Aorta (tissue), 5 donors: ENCODE results near the gene CPNE7. TPM values are rescaled to one million over a fixed set of nuclear protein-coding genes. Genes with fewer than 3 reads are reported as not detected.

Experiments used
- ATAC-seq: fragments of 200-7000 bp; cut with Tn5 transposase; one replicate; pipeline ENCODE4 v1.9.1; 2022; ENCODE audit warnings: moderate library complexity; ENCODE audit not compliant: low FRiP score
- DNase-seq, 2 donors: peaks; one replicate each; pipeline ENCODE4 v3.0.0-alpha.2; 2020
- H3K27ac ChIP-seq, 2 donors: one replicate each; pipeline ENCODE4 v1.5.1; 2013; ENCODE audit warnings: low read length in 2 of 2, mild to moderate bottlenecking in 2 of 2, moderate library complexity in 2 of 2, control low read depth in 1 of 2, inconsistent platforms in 1 of 2, low read depth in 1 of 2
- H3K27me3 ChIP-seq, 2 donors: one replicate each; pipeline ENCODE4 v1.6.1; 2013; ENCODE audit warnings: control low read depth in 1 of 2, low read length in 1 of 2, mild to moderate bottlenecking in 1 of 2, moderate library complexity in 1 of 2; ENCODE audit not compliant: insufficient read depth in 2 of 2, control insufficient read depth in 1 of 2
- H3K36me3 ChIP-seq, 2 donors: one replicate each; pipeline ENCODE4 v1.6.1; 2013; ENCODE audit warnings: control low read depth in 1 of 2, low read length in 1 of 2, mild to moderate bottlenecking in 1 of 2; ENCODE audit not compliant: insufficient read depth in 2 of 2, control insufficient read depth in 1 of 2
- H3K4me1 ChIP-seq, 2 donors: one replicate each; pipeline ENCODE4 v1.6.1; 2013; ENCODE audit warnings: low read length in 2 of 2, control low read depth in 1 of 2, mild to moderate bottlenecking in 1 of 2, moderate library complexity in 1 of 2; ENCODE audit not compliant: insufficient read depth in 2 of 2, control insufficient read depth in 1 of 2
- H3K4me3 ChIP-seq, 2 donors: one replicate each; pipeline ENCODE4 v1.5.1; 2013; ENCODE audit warnings: low read length in 2 of 2, control low read depth in 1 of 2, mild to moderate bottlenecking in 1 of 2
- H3K9me3 ChIP-seq: one replicate; pipeline ENCODE4 v1.6.1; 2013; ENCODE audit warnings: mild to moderate bottlenecking, low read length; ENCODE audit not compliant: control insufficient read depth
- WGBS, 2 donors: extraction: QIAGEN DNeasy Blood & Tissue Kit; methylation state at CpG; one replicate each; pipeline ENCODE4 v1.1.7; 2013; 5-methylcytosine and 5-hydroxymethylcytosine counted together
- intact Hi-C, 2 donors: fragments of 100-400 bp; cut with DNase I; formaldehyde crosslinking; loops; one replicate each; pipeline versions ENCODE4 v1.14.2 to v1.15.0; 2022
- polyA plus RNA-seq, 2 donors: library from polyadenylated mRNA; stranded (reverse); fragments of 200-250 nt; gene quantifications; one replicate each; pipeline ENCODE4 v1.2.3, GENCODE V29; 2013
- total RNA-seq, 2 donors: library from RNA; stranded (reverse); fragmentation: NEBNext Ultra II Directional; extraction: Animal tissue kit (Norgen Biotek cat#: 25700); gene quantifications; one replicate each; pipeline ENCODE4 v1.2.1, GENCODE V29; 2021
- donor health status: healthy with polysubstance abuse.
- donor health status: Bipolar disorder and iron deficiency.
- donor health status: DM: no; HTN: no; CAD: no.
- donor health status: DM: no; HTN: no; CAD: no.
- donor health status: DM: yes; HTN: yes; CAD: no.

The CPNE7 gene
- total and polyA plus RNA-seq, 4 donors: 0.13 to 0.69 (median 0.39) TPM

DNA sequence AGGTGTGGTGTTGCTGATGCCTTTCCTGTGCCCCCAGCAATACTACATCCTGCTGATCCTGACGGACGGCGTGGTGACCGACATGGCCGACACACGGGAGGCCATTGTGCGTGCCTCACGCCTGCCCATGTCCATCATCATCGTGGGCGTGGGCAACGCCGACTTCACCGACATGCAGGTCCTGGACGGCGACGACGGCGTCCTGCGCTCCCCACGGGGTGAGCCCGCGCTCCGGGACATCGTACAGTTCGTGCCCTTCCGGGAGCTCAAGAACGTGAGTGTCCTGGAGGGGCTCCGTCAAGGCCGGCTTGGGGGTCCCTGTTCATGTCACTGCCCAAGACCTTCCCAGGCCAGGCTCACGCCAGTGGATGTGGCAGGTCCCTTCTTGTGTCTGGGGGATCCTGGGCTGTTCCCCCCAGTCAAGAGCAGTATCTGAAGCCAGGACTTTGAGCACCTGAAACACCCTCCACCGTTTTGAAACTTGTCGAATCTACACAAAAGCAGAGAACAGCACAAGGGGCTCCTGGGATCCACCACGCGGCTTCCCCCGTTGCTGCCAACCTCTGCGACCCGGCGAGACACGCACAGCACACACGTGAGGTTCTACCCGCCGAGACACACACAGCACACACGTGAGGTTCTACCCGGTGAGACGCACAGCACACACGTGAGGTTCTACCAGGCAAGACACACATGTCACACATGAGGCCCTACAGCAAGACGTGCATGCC is 19.9 kb downstream of the CPNE7 start:
- Histone ChIP-seq H3K27ac (no peak overlapping the region), H3K27me3 (no peaks in the 10 kb centered on the region), H3K9me3 (no peaks in the 10 kb centered on the region), H3K4me1 (no peaks in the 10 kb centered on the region), H3K4me3 (no peak overlapping the region), H3K36me3 (no peaks in the 10 kb centered on the region)
- ATAC-seq: no peak
- DNase-seq: no peak
- intact Hi-C loops: no loop called here
- 94% methylated on average over 47 of the region's 47 CpGs for WGBS, 2 donors

DNA sequence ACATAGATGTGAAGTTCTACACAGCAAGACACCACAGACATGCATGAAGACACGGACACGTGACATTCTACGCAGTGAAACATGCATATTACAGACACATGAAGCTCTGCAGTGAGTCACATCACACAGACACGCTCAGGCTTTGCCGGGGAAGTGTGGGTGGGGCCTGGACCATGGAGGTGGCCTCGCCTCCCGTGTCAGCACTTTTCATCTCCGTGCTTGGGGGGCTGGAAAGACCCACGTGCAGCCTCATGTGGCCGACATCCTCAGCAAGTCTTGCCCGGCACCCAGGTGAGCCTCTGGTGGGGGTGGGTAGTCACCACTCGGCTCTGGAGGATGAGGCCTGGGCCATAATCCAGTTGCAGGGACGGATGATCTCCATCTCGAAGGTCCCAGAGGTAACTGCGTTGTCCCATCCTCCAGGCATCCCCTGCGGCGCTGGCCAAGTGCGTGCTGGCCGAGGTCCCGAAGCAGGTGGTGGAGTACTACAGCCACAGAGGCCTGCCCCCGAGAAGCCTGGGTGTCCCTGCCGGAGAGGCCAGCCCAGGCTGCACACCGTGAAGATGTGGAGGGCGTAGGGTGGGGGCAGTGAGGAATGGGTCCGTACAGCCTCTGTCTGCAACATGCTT is 20.6 kb downstream of the CPNE7 start:
- no peak for ATAC-seq
- Histone ChIP-seq H3K4me3 (no peak overlapping the region), H3K27ac (no peak overlapping the region), H3K36me3 (no peaks in the 10 kb centered on the region), H3K4me1 (no peaks in the 10 kb centered on the region), H3K27me3 (no peaks in the 10 kb centered on the region), H3K9me3 (no peaks in the 10 kb centered on the region)
- intact Hi-C loops: no loop called here
- no peak for DNase-seq
- WGBS, 2 donors: 84 to 87% methylated on average over 25 of the region's 25 CpGs

DNA sequence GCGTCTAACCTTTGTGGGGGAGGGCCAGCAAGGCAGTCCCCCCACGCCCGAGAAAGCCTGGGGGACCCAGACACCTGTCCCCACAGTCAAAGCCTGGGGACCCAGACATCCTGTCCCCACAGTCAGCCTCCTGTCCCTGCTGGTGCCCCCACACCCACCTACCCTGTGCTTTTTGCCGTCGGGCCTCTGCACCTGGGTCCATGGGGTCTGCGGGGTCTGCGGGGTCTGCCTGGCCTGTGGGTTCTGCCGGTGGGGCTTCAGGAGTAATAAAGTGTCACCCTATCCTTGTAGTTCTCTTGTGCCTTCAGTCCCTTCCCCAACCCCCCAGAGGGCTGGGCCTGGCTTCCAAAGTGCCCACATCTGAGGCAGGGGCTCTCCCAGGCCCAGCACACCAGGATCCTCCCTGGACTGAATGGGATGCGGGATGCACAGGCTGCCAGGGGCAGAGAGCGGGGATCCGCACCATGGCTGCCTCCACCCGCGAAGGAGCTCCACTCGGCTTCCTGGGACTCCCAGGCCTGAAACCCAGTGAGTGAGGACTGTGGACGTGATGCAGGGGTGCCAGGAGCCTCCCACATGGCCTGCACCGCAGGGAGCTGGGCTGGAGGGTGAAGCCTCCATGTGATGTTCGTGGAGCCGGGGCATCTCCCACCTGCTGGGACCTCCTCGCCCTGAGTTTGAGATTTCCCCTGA is 21.5 kb downstream of the CPNE7 start:
- intact Hi-C loops: no loop called here
- H3K4me1 ChIP-seq: no peaks in the 10 kb centered on the region
- WGBS, 2 donors: 87 to 88% methylated on average over 18 to 19 of the region's 19 CpGs
- H3K9me3 ChIP-seq: no peaks in the 10 kb centered on the region
- H3K36me3 ChIP-seq: no peaks in the 10 kb centered on the region
- no peaks in the 10 kb centered on the region for H3K27me3 ChIP-seq
- H3K4me3 ChIP-seq: no peak overlapping the region
- no peak overlapping the region for H3K27ac ChIP-seq
- no peak for ATAC-seq
- no peak for DNase-seq

DNA sequence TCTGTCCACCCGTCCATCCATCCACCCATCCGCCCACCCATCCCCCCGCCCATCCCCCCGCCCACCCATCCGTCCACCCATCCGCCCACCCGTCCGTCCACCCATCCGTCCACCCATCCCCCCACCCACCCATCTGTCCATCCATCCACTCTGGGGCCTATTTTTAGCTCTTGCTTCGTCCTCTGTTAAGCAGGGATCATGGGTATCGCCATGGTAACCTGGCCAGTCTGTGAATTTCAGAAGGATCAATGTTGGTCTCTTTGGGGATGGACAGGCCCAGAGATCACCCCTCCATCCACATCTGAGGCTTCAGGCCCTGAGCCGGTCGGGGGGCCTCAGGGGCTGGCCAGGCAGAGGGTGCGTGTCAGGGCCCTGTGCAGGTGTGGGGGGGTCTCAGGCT is 22.6 kb downstream of the CPNE7 start:
- no peak for ATAC-seq
- Histone ChIP-seq H3K36me3 (no peaks in the 10 kb centered on the region), H3K9me3 (no peaks in the 10 kb centered on the region), H3K27ac (no peak overlapping the region), H3K4me3 (no peak overlapping the region), H3K4me1 (no peaks in the 10 kb centered on the region), H3K27me3 (no peaks in the 10 kb centered on the region)
- intact Hi-C loops: no loop called here
- no peak for DNase-seq
- 57 to 61% methylated on average over 14 of the region's 14 CpGs for WGBS, 2 donors

DNA sequence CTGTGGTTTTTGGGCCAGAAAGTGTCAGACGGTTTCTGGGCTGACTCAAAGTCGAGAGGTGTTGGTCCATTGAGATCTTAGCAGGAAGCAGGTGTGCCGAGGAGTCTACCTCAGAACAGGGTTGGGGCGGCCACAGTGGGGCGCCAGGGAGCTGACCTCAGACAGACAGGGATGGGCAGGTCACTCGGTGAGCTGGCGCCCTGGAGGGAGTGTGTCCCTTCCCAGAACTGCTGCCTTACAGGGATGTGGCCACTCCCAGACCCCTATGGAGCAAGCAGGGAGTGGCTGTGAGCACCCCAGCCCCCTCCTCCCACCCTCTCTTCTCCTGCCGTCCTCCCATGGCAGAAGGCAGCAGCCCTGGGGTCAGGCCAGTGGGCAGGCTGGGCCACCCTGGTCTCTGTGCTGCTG is 23.9 kb downstream of the CPNE7 start:
- DNase-seq: no peak
- intact Hi-C loops: no loop called here

DNA sequence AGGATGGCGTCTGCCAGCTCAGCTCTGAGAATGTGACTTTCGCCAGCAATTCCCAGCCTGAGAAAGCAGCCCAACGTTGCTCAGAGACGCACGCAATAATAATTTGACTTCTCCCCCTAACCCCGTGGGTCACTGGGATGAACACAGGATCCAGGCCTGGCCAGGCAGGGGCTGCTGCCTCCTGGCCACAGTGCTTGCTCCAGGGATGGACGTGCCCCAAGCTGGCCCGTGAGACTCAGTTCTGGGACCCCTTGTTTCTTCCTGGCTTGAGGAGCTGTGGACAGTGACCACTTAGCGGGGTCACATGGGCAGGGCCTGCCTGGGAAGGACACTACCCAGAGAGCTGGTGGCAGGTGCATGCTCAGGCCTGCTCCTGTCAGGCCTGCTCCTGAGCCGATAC is 24.3 kb downstream of the CPNE7 start:
- no peaks in the 10 kb centered on the region for H3K36me3 ChIP-seq
- DNase-seq (no peak), ATAC-seq (no peak)
- H3K4me3 ChIP-seq: no peak overlapping the region
- WGBS, 2 donors: 79 to 86% methylated on average over 10 of the region's 10 CpGs
- H3K9me3 ChIP-seq: no peaks in the 10 kb centered on the region
- intact Hi-C loops: no loop called here
- no peak overlapping the region for H3K27ac ChIP-seq
- no peaks in the 10 kb centered on the region for H3K4me1 ChIP-seq
- H3K27me3 ChIP-seq: no peaks in the 10 kb centered on the region

More for the DNA sequence above, 23.9 kb downstream of the CPNE7 start:
- no peak overlapping the region for H3K27ac ChIP-seq
- no peaks in the 10 kb centered on the region for H3K4me1 ChIP-seq
- no peaks in the 10 kb centered on the region for H3K27me3 ChIP-seq
- 53 to 60% methylated on average over 7 to 8 of the region's 8 CpGs for WGBS, 2 donors
- no peak for ATAC-seq
- no peak overlapping the region for H3K4me3 ChIP-seq
- H3K9me3 ChIP-seq: no peaks in the 10 kb centered on the region
- H3K36me3 ChIP-seq: no peaks in the 10 kb centered on the region

DNA sequence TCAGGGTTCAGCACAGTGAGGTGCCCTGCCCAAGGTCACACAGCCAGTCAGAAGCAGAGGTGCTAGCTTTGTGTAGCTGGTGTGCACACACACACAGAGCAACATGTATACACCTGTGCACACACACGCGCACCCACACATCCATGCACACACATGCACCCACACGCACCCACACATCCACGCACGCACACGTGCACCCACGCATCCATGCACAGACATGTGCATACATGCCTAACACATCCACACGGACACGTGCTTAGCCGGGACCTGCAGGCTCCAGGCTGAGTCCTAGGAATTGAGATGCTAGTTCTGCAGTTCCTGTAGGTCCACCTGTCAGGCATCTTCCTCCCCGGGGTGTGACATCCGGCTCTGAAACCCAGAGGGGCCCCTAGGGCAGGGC is 24.9 kb downstream of the CPNE7 start:
- intact Hi-C loops: no loop called here
- H3K27ac ChIP-seq: no peak overlapping the region
- H3K36me3 ChIP-seq: no peaks in the 10 kb centered on the region
- no peaks in the 10 kb centered on the region for H3K4me1 ChIP-seq
- H3K27me3 ChIP-seq: no peaks in the 10 kb centered on the region
- ATAC-seq (no peak), DNase-seq (no peak)
- H3K4me3 ChIP-seq: no peak overlapping the region
- WGBS, 2 donors: 85 to 88% methylated on average over 12 of the region's 12 CpGs
- H3K9me3 ChIP-seq: no peaks in the 10 kb centered on the region

DNA sequence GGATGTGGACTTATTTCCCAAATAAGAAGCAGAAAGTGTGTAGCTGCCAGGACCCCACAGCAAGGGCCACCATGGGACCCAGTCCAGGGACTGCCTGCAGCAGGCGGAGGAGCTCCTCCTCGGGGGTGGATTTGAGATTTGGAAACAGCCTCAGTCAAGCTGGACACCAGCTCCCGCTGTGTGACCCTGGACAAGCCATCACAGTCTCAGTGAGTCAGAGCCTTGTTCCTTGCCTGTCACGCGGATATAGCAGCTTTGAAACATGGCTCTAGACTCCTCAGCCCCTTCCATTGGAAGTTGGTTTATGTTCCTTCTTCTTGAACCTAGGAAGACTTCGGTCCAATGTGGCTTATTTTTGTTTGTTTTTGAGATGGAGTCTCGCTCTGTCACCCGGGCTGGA is 25.4 kb downstream of the CPNE7 start:
- Histone ChIP-seq H3K27me3 (no peaks in the 10 kb centered on the region), H3K9me3 (no peaks in the 10 kb centered on the region), H3K27ac (no peak overlapping the region), H3K36me3 (no peaks in the 10 kb centered on the region), H3K4me1 (no peaks in the 10 kb centered on the region), H3K4me3 (no peak overlapping the region)
- no peak for ATAC-seq
- intact Hi-C loops: no loop called here
- DNase-seq: no peak
- WGBS, 2 donors: 72 to 74% methylated on average over 8 of the region's 8 CpGs

DNA sequence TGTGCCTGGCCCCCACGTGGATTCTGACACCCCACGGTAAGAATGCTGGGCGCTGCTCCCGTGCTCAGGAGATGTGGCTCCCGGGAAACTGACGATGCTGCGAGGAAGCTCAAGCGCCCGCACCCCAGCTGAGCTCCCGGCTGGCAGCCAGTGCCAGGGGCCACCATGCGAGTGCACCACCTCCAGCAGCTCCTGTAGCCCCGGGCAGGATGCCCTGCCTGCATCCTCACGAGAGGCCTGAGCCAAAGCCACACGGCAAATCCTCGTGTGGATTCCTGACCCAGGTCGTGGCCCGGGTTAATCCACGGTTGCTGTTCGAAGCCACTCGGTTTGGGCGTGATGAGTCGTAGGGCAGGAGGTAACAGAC is 26.3 kb downstream of the CPNE7 start:
- Histone ChIP-seq H3K36me3 (no peaks in the 10 kb centered on the region), H3K27me3 (no peaks in the 10 kb centered on the region), H3K4me1 (no peaks in the 10 kb centered on the region), H3K9me3 (no peaks in the 10 kb centered on the region), H3K27ac (no peak overlapping the region), H3K4me3 (no peak overlapping the region)
- ATAC-seq (no peak), DNase-seq (no peak)
- intact Hi-C loops: no loop called here
- WGBS, 2 donors: 49 to 57% methylated on average over 22 of the region's 22 CpGs
